ENCODE results near the gene KAZN. TPM values are rescaled to one million over a fixed set of nuclear protein-coding genes. Genes with fewer than 3 reads are reported as not detected.

KAZN gene
- total RNA-seq, 2 donors from 2014 or later: 0.31 to 1.4 TPM

- H3K27ac Mint-ChIP-seq: no peak overlapping the region
- H3K4me1 Mint-ChIP-seq (ENCODE audit: low read depth in 2 of 2): no peaks in the 10 kb centered on the region
- no peaks in the 10 kb centered on the region for H3K36me3 Mint-ChIP-seq
- no peak for DNase-seq (ENCODE audit: low spot score)
- peaks cover 13 to 30% of the 10 kb centered on the region in 2 donors for H3K27me3 Mint-ChIP-seq
- no peaks in the 10 kb centered on the region for H3K9me3 Mint-ChIP-seq
- no peak for ATAC-seq
- no peak overlapping the region for H3K4me3 Mint-ChIP-seq
Measured at GRCh38 chr1:14610761-14611160, 12.3 kb downstream of the KAZN start.

GRCh38 chr1:14611792-14612191 lies 13.3 kb downstream of the KAZN start:
- no peaks in the 10 kb centered on the region for H3K36me3 Mint-ChIP-seq
- H3K4me3 Mint-ChIP-seq: no peak overlapping the region
- no peak for ATAC-seq
- no peak for DNase-seq (ENCODE audit: low spot score)
- H3K4me1 Mint-ChIP-seq (ENCODE audit: low read depth in 2 of 2): no peaks in the 10 kb centered on the region
- H3K27me3 Mint-ChIP-seq: peaks cover 12 to 29% of the 10 kb centered on the region in 2 donors
- no peak overlapping the region for H3K27ac Mint-ChIP-seq
- H3K9me3 Mint-ChIP-seq: no peaks in the 10 kb centered on the region

GRCh38 chr1:14612256-14612655 lies 13.8 kb downstream of the KAZN start:
- H3K36me3 Mint-ChIP-seq: no peaks in the 10 kb centered on the region
- H3K4me1 Mint-ChIP-seq (ENCODE audit: low read depth in 2 of 2): no peaks in the 10 kb centered on the region
- no peak for ATAC-seq
- no peaks in the 10 kb centered on the region for H3K9me3 Mint-ChIP-seq
- H3K4me3 Mint-ChIP-seq: no peak overlapping the region
- H3K27me3 Mint-ChIP-seq: peaks cover 14 to 29% of the 10 kb centered on the region in 2 donors
- DNase-seq (ENCODE audit: low spot score): no peak
- no peak overlapping the region for H3K27ac Mint-ChIP-seq

- no peaks in the 10 kb centered on the region for H3K9me3 Mint-ChIP-seq
Measured at GRCh38 chr1:14613926-14614325, 15.4 kb downstream of the KAZN start.

GRCh38 chr1:14614341-14614740 lies 15.9 kb downstream of the KAZN start:
- DNase-seq (ENCODE audit: low spot score) (no peak), ATAC-seq (no peak)
- H3K27me3 Mint-ChIP-seq: peaks cover 12 to 27% of the 10 kb centered on the region in 2 donors
- H3K4me1 Mint-ChIP-seq (ENCODE audit: low read depth in 2 of 2): no peaks in the 10 kb centered on the region
- no peak overlapping the region for H3K4me3 Mint-ChIP-seq
- H3K27ac Mint-ChIP-seq: no peak overlapping the region
- H3K9me3 Mint-ChIP-seq: no peaks in the 10 kb centered on the region
- no peaks in the 10 kb centered on the region for H3K36me3 Mint-ChIP-seq

More at GRCh38 chr1:14613926-14614325, 15.4 kb downstream of the KAZN start:
- H3K27me3 Mint-ChIP-seq: peaks cover 11 to 24% of the 10 kb centered on the region in 2 donors
- H3K4me1 Mint-ChIP-seq (ENCODE audit: low read depth in 2 of 2): no peaks in the 10 kb centered on the region
- DNase-seq (ENCODE audit: low spot score): no peak
- H3K4me3 Mint-ChIP-seq: no peak overlapping the region
- H3K27ac Mint-ChIP-seq: no peak overlapping the region
- ATAC-seq: no peak
- no peaks in the 10 kb centered on the region for H3K36me3 Mint-ChIP-seq

- H3K9me3 Mint-ChIP-seq: no peaks in the 10 kb centered on the region
- H3K36me3 Mint-ChIP-seq: no peaks in the 10 kb centered on the region
- no peaks in the 10 kb centered on the region for H3K4me1 Mint-ChIP-seq (ENCODE audit: low read depth in 2 of 2)
- H3K27me3 Mint-ChIP-seq: peaks cover 16 to 27% of the 10 kb centered on the region in 2 donors
- DNase-seq (ENCODE audit: low spot score): no peak
- H3K27ac Mint-ChIP-seq: no peak overlapping the region
- no peak overlapping the region for H3K4me3 Mint-ChIP-seq
- no peak for ATAC-seq
Measured at GRCh38 chr1:14615549-14616218, 17.2 kb downstream of the KAZN start.

- no peak for ATAC-seq
- Mint-ChIP-seq H3K36me3 (no peaks in the 10 kb centered on the region), H3K9me3 (no peaks in the 10 kb centered on the region), H3K27me3 (peaks cover 16 to 24% of the 10 kb centered on the region in 2 donors), H3K27ac (no peak overlapping the region), H3K4me3 (no peak overlapping the region), H3K4me1 (ENCODE audit: low read depth in 2 of 2) (no peaks in the 10 kb centered on the region)
- DNase-seq (ENCODE audit: low spot score): no peak
Measured at GRCh38 chr1:14616632-14617396, 18.3 kb downstream of the KAZN start.

GRCh38 chr1:14617791-14618190 lies 19.3 kb downstream of the KAZN start:
- H3K4me1 Mint-ChIP-seq (ENCODE audit: low read depth in 2 of 2): no peaks in the 10 kb centered on the region
- H3K27ac Mint-ChIP-seq: no peak overlapping the region

GRCh38 chr1:14620941-14621340 lies 22.5 kb downstream of the KAZN start:
- ATAC-seq (no peak), DNase-seq (ENCODE audit: low spot score) (no peak)
- Mint-ChIP-seq H3K4me3 (no peak overlapping the region), H3K27me3 (peaks cover 13 to 18% of the 10 kb centered on the region in 2 donors), H3K4me1 (ENCODE audit: low read depth in 2 of 2) (no peaks in the 10 kb centered on the region), H3K36me3 (no peaks in the 10 kb centered on the region), H3K27ac (no peak overlapping the region), H3K9me3 (no peaks in the 10 kb centered on the region)

More at GRCh38 chr1:14617791-14618190, 19.3 kb downstream of the KAZN start:
- H3K9me3 Mint-ChIP-seq: no peaks in the 10 kb centered on the region
- no peak for ATAC-seq
- DNase-seq (ENCODE audit: low spot score): no peak
- no peak overlapping the region for H3K4me3 Mint-ChIP-seq
- no peaks in the 10 kb centered on the region for H3K36me3 Mint-ChIP-seq
- H3K27me3 Mint-ChIP-seq: peaks cover 16 to 24% of the 10 kb centered on the region in 2 donors

GRCh38 chr1:14623090-14623489 lies 24.6 kb downstream of the KAZN start:
- H3K4me3 Mint-ChIP-seq: no peak overlapping the region
- H3K27ac Mint-ChIP-seq: no peak overlapping the region
- ATAC-seq (no peak), DNase-seq (ENCODE audit: low spot score) (no peak)
- peaks cover 9 to 21% of the 10 kb centered on the region in 2 donors for H3K27me3 Mint-ChIP-seq
- H3K9me3 Mint-ChIP-seq: no peaks in the 10 kb centered on the region
- no peaks in the 10 kb centered on the region for H3K4me1 Mint-ChIP-seq (ENCODE audit: low read depth in 2 of 2)
- H3K36me3 Mint-ChIP-seq: no peaks in the 10 kb centered on the region

GRCh38 chr1:14624941-14625340 lies 26.5 kb downstream of the KAZN start:
- Mint-ChIP-seq H3K27ac (no peak overlapping the region), H3K27me3 (peaks cover 3 to 5% of the 10 kb centered on the region in 2 donors), H3K4me1 (ENCODE audit: low read depth in 2 of 2) (no peaks in the 10 kb centered on the region), H3K36me3 (no peaks in the 10 kb centered on the region), H3K9me3 (no peaks in the 10 kb centered on the region), H3K4me3 (no peak overlapping the region)
- ATAC-seq (no peak), DNase-seq (ENCODE audit: low spot score) (no peak)

GRCh38 chr1:14625572-14625971 lies 27.1 kb downstream of the KAZN start:
- Mint-ChIP-seq H3K4me3 (no peak overlapping the region), H3K9me3 (no peaks in the 10 kb centered on the region), H3K27ac (no peak overlapping the region), H3K36me3 (no peaks in the 10 kb centered on the region), H3K27me3 (peaks cover 3 to 4% of the 10 kb centered on the region in 2 donors), H3K4me1 (ENCODE audit: low read depth in 2 of 2) (no peaks in the 10 kb centered on the region)
- no peak for DNase-seq (ENCODE audit: low spot score)
- no peak for ATAC-seq

- ATAC-seq (no peak), DNase-seq (ENCODE audit: low spot score) (no peak)
- H3K27me3 Mint-ChIP-seq: peaks cover 3 to 4% of the 10 kb centered on the region in 2 donors
- H3K36me3 Mint-ChIP-seq: no peaks in the 10 kb centered on the region
- H3K27ac Mint-ChIP-seq: no peak overlapping the region
- no peaks in the 10 kb centered on the region for H3K4me1 Mint-ChIP-seq (ENCODE audit: low read depth in 2 of 2)
- no peak overlapping the region for H3K4me3 Mint-ChIP-seq
- no peaks in the 10 kb centered on the region for H3K9me3 Mint-ChIP-seq
Measured at GRCh38 chr1:14625996-14626395, 27.5 kb downstream of the KAZN start.

- H3K27me3 Mint-ChIP-seq: peaks cover 3 to 4% of the 10 kb centered on the region in 2 donors
- ATAC-seq (no peak), DNase-seq (ENCODE audit: low spot score) (no peak)
- H3K4me1 Mint-ChIP-seq (ENCODE audit: low read depth in 2 of 2): no peaks in the 10 kb centered on the region
- H3K4me3 Mint-ChIP-seq: no peak overlapping the region
- H3K27ac Mint-ChIP-seq: no peak overlapping the region
- H3K36me3 Mint-ChIP-seq: no peaks in the 10 kb centered on the region
- H3K9me3 Mint-ChIP-seq: no peaks in the 10 kb centered on the region
Measured at GRCh38 chr1:14626869-14627607, 28.6 kb downstream of the KAZN start.
